Tibial nerve (tissue), 4 donors: ENCODE data around the gene AADACL4. TPM values are rescaled to one million over a fixed set of nuclear protein-coding genes. Genes with fewer than 3 reads are reported as not detected.

Experiments
- DNase-seq, 2 donors: peaks; one replicate each; pipeline ENCODE4 v3.0.0-alpha.2; 2019; ENCODE audit warnings: low spot score in 2 of 2
- H3K27ac ChIP-seq, 4 donors: fragments of 200-600 bp; sonication (generic) in 3 of 4; one replicate each; pipeline ENCODE4 v1.5.1; 2017 to 2019; ENCODE audit warnings: mild to moderate bottlenecking in 1 of 4
- H3K27me3 ChIP-seq, 2 donors: fragments of 200-600 bp; sonication (generic) in 1 of 2; one replicate each; pipeline versions ENCODE4 v1.5.1 to v1.6.0; 2017 to 2019
- H3K36me3 ChIP-seq, 3 donors: fragments of 200-600 bp; sonication (generic); one replicate each; pipeline ENCODE4 v1.5.1; 2018 to 2019
- H3K4me1 ChIP-seq, 4 donors: fragments of 200-600 bp; sonication (generic) in 3 of 4; one replicate each; pipeline ENCODE4 v1.5.1; 2017 to 2019
- H3K4me3 ChIP-seq, 4 donors: fragments of 200-600 bp; sonication (generic) in 3 of 4; one replicate each; pipeline ENCODE4 v1.5.1; 2017 to 2019; ENCODE audit warnings: mild to moderate bottlenecking in 1 of 4, moderate library complexity in 1 of 4
- H3K9me3 ChIP-seq, 4 donors: fragments of 200-600 bp; sonication (generic) in 3 of 4; one replicate each; pipeline ENCODE4 v1.5.1; 2017 to 2019
- CTCF ChIP-seq, 5 experiments: fragments of 200-600 bp in 3 of 5; fragments of 450-650 bp in 2 of 5; sonication (generic) in 3 of 5; IDR thresholded peaks; one replicate each; pipeline ENCODE4 v1.5.1; 2016 to 2019; ENCODE audit warnings: antibody characterized with exemption in 5 of 5, mild to moderate bottlenecking in 3 of 5, moderate library complexity in 2 of 5
- EP300 ChIP-seq, 2 donors: sonication (generic); formaldehyde crosslinking; IDR thresholded peaks; one replicate each; pipeline ENCODE4 v1.6.1; 2017; ENCODE audit warnings: antibody characterized with exemption in 2 of 2, mild to moderate bottlenecking in 1 of 2
- POLR2A ChIP-seq, 2 donors: fragments of 450-650 bp; IDR thresholded peaks; one replicate each; pipeline ENCODE4 v1.6.1; 2017; ENCODE audit warnings: antibody characterized with exemption in 2 of 2, mild to moderate bottlenecking in 2 of 2, moderate library complexity in 2 of 2
- WGBS, 2 donors: methylation state at CpG; one replicate each; pipeline ENCODE4 v1.1.5; 2018; 5-methylcytosine and 5-hydroxymethylcytosine counted together
- total RNA-seq, 4 donors: library from RNA; depleted of rRNA; stranded (reverse); fragments of >200 nt; gene quantifications; one replicate each; pipeline ENCODE4 v1.1.0, GENCODE V29; 2016

AADACL4 gene
- total RNA-seq, 4 donors from 2014 or later, result not detected

DNA sequence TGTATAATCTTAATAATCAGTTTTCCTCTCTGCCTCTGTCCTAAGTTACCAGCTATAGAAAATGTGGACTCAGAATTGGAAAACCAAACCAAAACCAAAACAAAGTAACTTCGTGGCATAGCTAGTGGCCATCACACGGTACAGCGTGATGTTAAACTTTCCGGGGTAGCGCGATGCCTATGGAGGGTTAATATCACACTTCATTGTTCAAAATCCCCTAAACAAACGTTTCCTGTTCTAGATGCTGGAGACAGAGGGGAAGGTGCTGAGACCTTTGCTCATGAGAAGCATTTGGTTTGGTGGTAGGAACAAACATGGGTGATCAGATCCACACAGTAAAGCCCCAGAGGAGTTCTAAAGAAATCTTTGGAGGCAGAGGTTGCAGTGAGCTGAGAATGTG lies 4.9 kb downstream of the AADACL4 start:
- TF ChIP-seq CTCF (IDR thresholded peaks at IDR 0.05) (no peak), EP300 (IDR thresholded peaks at IDR 0.05) (no peak), POLR2A (IDR thresholded peaks at IDR 0.05) (no peak)
- WGBS, 2 donors, result 82 to 90% methylated on average over 7 of the region's 7 CpGs
- DNase-seq, result no peak
- Histone ChIP-seq H3K9me3 (no peaks in the 10 kb centered on the region), H3K27me3 (no peaks in the 10 kb centered on the region), H3K4me3 (no peak overlapping the region), H3K27ac (no peak overlapping the region), H3K4me1 (no peaks in the 10 kb centered on the region), H3K36me3 (no peaks in the 10 kb centered on the region)

DNA sequence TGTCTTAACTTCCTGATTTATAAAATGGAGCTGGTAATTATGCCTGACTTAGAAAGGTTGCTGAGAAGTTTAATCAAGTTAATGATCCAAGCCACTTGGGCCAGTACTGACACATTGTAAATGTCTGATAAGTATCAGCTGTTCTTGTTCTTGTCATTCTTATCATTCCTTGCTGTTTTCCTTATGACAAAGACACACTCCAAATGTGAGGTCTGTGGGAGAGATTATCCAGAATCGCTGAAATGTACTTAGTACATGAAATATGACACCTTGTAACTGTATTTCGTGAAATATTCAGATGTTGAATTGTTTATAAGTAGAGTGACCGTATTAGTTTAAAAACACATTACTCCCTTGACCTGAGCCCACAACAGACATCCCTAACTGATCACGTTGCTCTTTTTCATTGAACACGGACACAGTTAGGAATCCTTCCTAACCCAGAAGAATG lies 6.1 kb downstream of the AADACL4 start:
- no peak overlapping the region for H3K4me3 ChIP-seq
- WGBS, 2 donors, result 47 to 63% methylated on average over 5 of the region's 5 CpGs
- H3K27me3 ChIP-seq, result no peaks in the 10 kb centered on the region
- no peaks in the 10 kb centered on the region for H3K4me1 ChIP-seq
- H3K9me3 ChIP-seq, result no peaks in the 10 kb centered on the region
- no peak for DNase-seq
- no peaks in the 10 kb centered on the region for H3K36me3 ChIP-seq
- TF ChIP-seq EP300 (IDR thresholded peaks at IDR 0.05), result no peak
- no peak for TF ChIP-seq CTCF (IDR thresholded peaks at IDR 0.05)
- no peak for TF ChIP-seq POLR2A (IDR thresholded peaks at IDR 0.05)
- no peak overlapping the region for H3K27ac ChIP-seq

GRCh38 chr1:12654004-12654567 lies 10.2 kb downstream of the AADACL4 start:
- WGBS, 2 donors, result 76 to 77% methylated on average over 4 of the region's 4 CpGs
- Histone ChIP-seq H3K36me3 (no peaks in the 10 kb centered on the region), H3K27me3 (no peaks in the 10 kb centered on the region), H3K27ac (no peak overlapping the region), H3K4me1 (peaks cover 0 to 6% (median 0%) of the 10 kb centered on the region in 4 donors), H3K9me3 (no peaks in the 10 kb centered on the region), H3K4me3 (no peak overlapping the region)
- no peak for DNase-seq
- TF ChIP-seq POLR2A (IDR thresholded peaks at IDR 0.05), result no peak
- TF ChIP-seq CTCF (IDR thresholded peaks at IDR 0.05), result no peak
- TF ChIP-seq EP300 (IDR thresholded peaks at IDR 0.05), result no peak

GRCh38 chr1:12654657-12655056 lies 10.8 kb downstream of the AADACL4 start:
- no peaks in the 10 kb centered on the region for H3K36me3 ChIP-seq
- TF ChIP-seq EP300 (IDR thresholded peaks at IDR 0.05), result no peak
- TF ChIP-seq CTCF (IDR thresholded peaks at IDR 0.05), result no peak
- no peak for TF ChIP-seq POLR2A (IDR thresholded peaks at IDR 0.05)
- peaks cover 0 to 6% (median 0%) of the 10 kb centered on the region in 4 donors for H3K4me1 ChIP-seq
- no peaks in the 10 kb centered on the region for H3K9me3 ChIP-seq
- H3K4me3 ChIP-seq, result no peak overlapping the region
- DNase-seq, result no peak
- no peaks in the 10 kb centered on the region for H3K27me3 ChIP-seq
- H3K27ac ChIP-seq, result no peak overlapping the region
- 86 to 88% methylated on average over 8 of the region's 8 CpGs for WGBS, 2 donors

- H3K4me1 ChIP-seq, result peaks cover 0 to 6% (median 0%) of the 10 kb centered on the region in 4 donors
- H3K27me3 ChIP-seq, result no peaks in the 10 kb centered on the region
- H3K27ac ChIP-seq, result no peak overlapping the region
- no peak for DNase-seq
- 85 to 87% methylated on average over 4 of the region's 4 CpGs for WGBS, 2 donors
- TF ChIP-seq CTCF (IDR thresholded peaks at IDR 0.05) (no peak), EP300 (IDR thresholded peaks at IDR 0.05) (no peak), POLR2A (IDR thresholded peaks at IDR 0.05) (no peak)
- H3K36me3 ChIP-seq, result no peaks in the 10 kb centered on the region
- no peak overlapping the region for H3K4me3 ChIP-seq
- H3K9me3 ChIP-seq, result no peaks in the 10 kb centered on the region
Measured at GRCh38 chr1:12656575-12656974, 12.7 kb downstream of the AADACL4 start.
